Measurements from ENCODE around the gene SH3BP5L. TPM values are rescaled to one million over a fixed set of nuclear protein-coding genes. Genes with fewer than 3 reads are reported as not detected.
A peak's percentile ranks its signal among the peaks of the same experiment; 100 is the strongest.

SH3BP5L gene
- total and polyA plus RNA-seq, 10 of the 15 experiments (the other 5 are each of a cell fraction or from before 2014, with no cell fraction given), result 1.1 to 22.8 (median 10.9) TPM

- 67% methylated on average over 3 of the region's 3 CpGs for WGBS (ENCODE audit: insufficient coverage, insufficient replicate concordance, low lambda C conversion rate, missing lambda C conversion rate)
- ATAC-seq (no peak), FAIRE-seq (no peak), DNase-seq (ENCODE audit: low read depth, low spot score) (no peak)
- RAD21 ChIA-PET (ENCODE audit: unreplicated experiment), result interaction anchor here (2.8 to 4.4 kb wide), 2 partner anchors 13 to 19 kb away, joined by 31 to 46 read pairs; partner anchors contain the start of gene ZNF672
- Histone ChIP-seq H3K27ac (ENCODE audit: control insufficient read depth, insufficient read depth) (peak overlapping the region; percentile 98), H3K4me2 (ENCODE audit: control insufficient read depth, insufficient read depth) (peak overlapping the region; percentile 97), H3K9ac (ENCODE audit: control insufficient read depth, insufficient read depth, low read length) (peak overlapping the region; percentile 81), H3K36me3 (ENCODE audit: control insufficient read depth in 2 of 2, insufficient read depth in 2 of 2, low read length in 1 of 2) (peaks cover 2 to 15% of the 10 kb centered on the region in 2 experiments; a peak in 3 of 4 replicates), H4K20me1 (ENCODE audit: control insufficient read depth, insufficient read depth) (no peaks in the 10 kb centered on the region), H2AFZ (ENCODE audit: control insufficient read depth, low read depth, low read length) (no peak overlapping the region), H3K4me3 (peak overlapping the region; percentile 79), H3K79me2 (ENCODE audit: control insufficient read depth, insufficient read depth, low read length) (peaks cover 35% of the 10 kb centered on the region), H3K4me1 (ENCODE audit: control insufficient read depth, insufficient read depth, low read length) (peaks cover 13% of the 10 kb centered on the region), H3K27me3 (replicated peaks in 1 of 2; ENCODE audit: control insufficient read depth in 2 of 2, insufficient read depth in 2 of 2, low read length in 1 of 2) (no peaks in the 10 kb centered on the region), H3K9me3 (replicated peaks; ENCODE audit: control insufficient read depth, insufficient read depth, low read length) (no peaks in the 10 kb centered on the region)
- intact Hi-C loops (cut with micrococcal nuclease; ENCODE audit: unreplicated experiment), result loop anchor here (5.0 kb wide), 1 partner anchor 582 kb away; no protein-coding TSS in a partner anchor
- SMC1A ChIA-PET (ENCODE audit: uncharacterized antibody, unreplicated experiment), result interaction anchor here (2.9 to 4.8 kb wide), 2 partner anchors 13 to 18 kb away, joined by 12 to 48 read pairs; partner anchors contain the start of gene ZNF672
- CTCF ChIA-PET, result interaction anchor here (0.8 to 5.2 kb wide), 3 partner anchors 13 to 49 kb away, joined by 5 to 79 read pairs (median 12); partner anchors contain the start of genes ZNF672 and ZNF692
- in situ Hi-C loops (cut with MboI), result no loop called here
- POLR2A ChIA-PET, result interaction anchor here (1.3 to 5.2 kb wide), 3 partner anchors 13 to 37 kb away, joined by 3 to 83 read pairs (median 27); partner anchors contain the start of genes ZNF672 and ZNF692
- no TSS peak for BruUV-seq (replicated peaks)
- no peak for TF ChIP-seq SRF (IDR thresholded peaks at IDR 0.05; ENCODE audit: low read depth in 2 of 2, low read length in 2 of 2)
- no peak for TF ChIP-seq ZNF274 (IDR thresholded peaks at IDR 0.05; ENCODE audit: insufficient read depth, insufficient read length)
- no peak for TF ChIP-seq GABPA (IDR thresholded peaks at IDR 0.05; ENCODE audit: low read depth)
- TF ChIP-seq NBN (IDR thresholded peaks at IDR 0.05), result no peak
- no peak for TF ChIP-seq PAX8 (IDR thresholded peaks at IDR 0.05)
- no peak for TF ChIP-seq PKNOX1 (IDR thresholded peaks at IDR 0.05)
- TF ChIP-seq ZBED1 (IDR thresholded peaks at IDR 0.05; ENCODE audit: borderline replicate concordance), result no peak
- TF ChIP-seq FOXK2 (IDR thresholded peaks at IDR 0.05), result no peak
- no peak for TF ChIP-seq SREBF1 (IDR thresholded peaks at IDR 0.05; ENCODE audit: low read length)
- no peak for TF ChIP-seq KLF5 (IDR thresholded peaks at IDR 0.05; ENCODE audit: partially characterized antibody)
- TF ChIP-seq EZH2 (IDR thresholded peaks at IDR 0.05; ENCODE audit: borderline replicate concordance, control insufficient read depth, low read depth, low read length), result no peak
- no peak for TF ChIP-seq POLR2AphosphoS5 (IDR thresholded peaks at IDR 0.05; ENCODE audit: low read length)
- no peak for TF ChIP-seq STAT1 (conservative IDR thresholded peaks at IDR 0.05)
- no peak for TF ChIP-seq RCOR1 (conservative IDR thresholded peaks at IDR 0.05; ENCODE audit: low read depth, low read length)
- no peak for TF ChIP-seq ZSCAN29 (IDR thresholded peaks at IDR 0.05)
- no peak for TF ChIP-seq ETV6 (conservative IDR thresholded peaks at IDR 0.05 in 1 of 2, IDR thresholded peaks at IDR 0.05 in 1 of 2; ENCODE audit: borderline replicate concordance in 1 of 2, low read depth in 1 of 2)
- no peak for TF ChIP-seq MLLT1 (IDR thresholded peaks at IDR 0.05)
- TF ChIP-seq TAF1 (IDR thresholded peaks at IDR 0.05; ENCODE audit: borderline replicate concordance, low read depth, low read length), result no peak
- TF ChIP-seq POLR2A (IDR thresholded peaks at IDR 0.05; ENCODE audit: low read depth, low read length), result no peak
Observed at GRCh38 chr1:248824701-248825100, 1.0 kb downstream of the SH3BP5L start.
